Stimulated activated CD4-positive, alpha-beta T cell treated with anti-CD3 and anti-CD28 coated beads, Interleukin-12 subunit alpha, Interleukin-12 subunit beta, amount 100 ng/mL, for 24 hours (primary cell): ENCODE data around the gene CELSR1.

Source experiments
- DNase-seq, 2 experiments: peaks; one replicate each; pipeline ENCODE4 v3.0.0-alpha.2; 2020; ENCODE audit warnings: low read depth in 2 of 2

CELSR1 gene

GRCh38 chr22:46537225-46537945 lies at the start of gene CELSR1:
CELSR1 (minus strand) TSS chr22:46537620; CDS start chr22:46537170, 450 bp downstream.
- DNase-seq = no peak

- DNase-seq = no peak
Observed at GRCh38 chr22:46587061-46587460, 49.6 kb upstream of the CELSR1 start.

GRCh38 chr22:46586531-46587011 lies 49.2 kb upstream of the CELSR1 start:
- no peak for DNase-seq

- DNase-seq = no peak
Observed at GRCh38 chr22:46586123-46586519, 48.7 kb upstream of the CELSR1 start.

GRCh38 chr22:46585340-46586122 lies 48.1 kb upstream of the CELSR1 start:
- DNase-seq = no peak

- no peak for DNase-seq
Observed at GRCh38 chr22:46584081-46584921, 46.9 kb upstream of the CELSR1 start.

GRCh38 chr22:46583571-46583970 lies 46.2 kb upstream of the CELSR1 start:
- DNase-seq = no peak

- DNase-seq = no peak
Observed at GRCh38 chr22:46582281-46582933, 45.0 kb upstream of the CELSR1 start.

- DNase-seq = no peak
Observed at GRCh38 chr22:46581538-46582244, 44.3 kb upstream of the CELSR1 start.

- no peak for DNase-seq
Observed at GRCh38 chr22:46580940-46581537, 43.6 kb upstream of the CELSR1 start.

- no peak for DNase-seq
Observed at GRCh38 chr22:46579751-46580449, 42.5 kb upstream of the CELSR1 start.

- DNase-seq = no peak
Observed at GRCh38 chr22:46578824-46579561, 41.6 kb upstream of the CELSR1 start.

- DNase-seq = no peak
Observed at GRCh38 chr22:46578251-46578823, 40.9 kb upstream of the CELSR1 start.

GRCh38 chr22:46577368-46578249 lies 40.2 kb upstream of the CELSR1 start:
- DNase-seq = no peak

- DNase-seq = peak in 1 of 2 experiments; percentile 41
Observed at GRCh38 chr22:46576556-46577367, 39.3 kb upstream of the CELSR1 start.

GRCh38 chr22:46575911-46576555 lies 38.6 kb upstream of the CELSR1 start:
- no peak for DNase-seq
